Activated T-cell treated with anti-CD3 and anti-CD28 coated beads, Interleukin-2, amount 50 U/mL, for 72 hours (primary cell): ENCODE measurements around the gene MBD3L2. TPM values are rescaled to one million over a fixed set of nuclear protein-coding genes. Genes with fewer than 3 reads are reported as not detected.

Experiments
- ATAC-seq, 2 donors: fragments of 150-1000 bp; cut with Tn5 transposase; replicated peaks in 1 of 2; 2 replicates each; pipeline ENCODE4 v1.10.0; 2021; ENCODE audit warnings: moderate library complexity in 2 of 2, mild to moderate bottlenecking in 1 of 2
- DNase-seq, 2 donors: peaks; one replicate each; pipeline ENCODE4 v3.0.0; 2021 to 2022; ENCODE audit warnings: mixed read lengths in 1 of 2
- H3K27ac Mint-ChIP-seq: one replicate; pipeline ENCODE4 v1.8.0; 2022; ENCODE audit warnings: mild to moderate bottlenecking, moderate library complexity, mixed read lengths
- H3K27me3 Mint-ChIP-seq: one replicate; pipeline ENCODE4 v1.8.0; 2022; ENCODE audit warnings: low read depth, mixed read lengths
- H3K36me3 Mint-ChIP-seq, 2 donors: one replicate each; pipeline ENCODE4 v1.8.0; 2022; ENCODE audit warnings: mixed read lengths in 2 of 2, mild to moderate bottlenecking in 1 of 2; ENCODE audit not compliant: insufficient read depth in 2 of 2
- H3K4me1 Mint-ChIP-seq: one replicate; pipeline ENCODE4 v1.8.0; 2022; ENCODE audit warnings: low read depth, mixed read lengths
- H3K4me3 Mint-ChIP-seq, 2 donors: one replicate each; pipeline ENCODE4 v1.8.0; 2022; ENCODE audit warnings: mild to moderate bottlenecking in 2 of 2, mixed read lengths in 2 of 2, moderate library complexity in 2 of 2
- H3K9me3 Mint-ChIP-seq, 2 donors: one replicate each; pipeline ENCODE4 v1.8.0; 2022; ENCODE audit warnings: mixed read lengths in 2 of 2
- total RNA-seq, 2 donors: library from RNA; stranded (reverse); gene quantifications; one replicate each; pipeline ENCODE4 v1.2.3, GENCODE V29; 2022

MBD3L2 gene
- total RNA-seq, 2 donors from 2014 or later = not detected

GRCh38 chr19:7068599-7068998 is 19.5 kb downstream of the MBD3L2 start:
- peaks cover 7 to 17% of the 10 kb centered on the region in 2 donors for H3K36me3 Mint-ChIP-seq
- DNase-seq (no peak), ATAC-seq (no peak)

GRCh38 chr19:7069042-7069903 is 20.2 kb downstream of the MBD3L2 start, which contains the start of gene ZNF557:
Gene ZNF557, plus strand, starts transcription at chr19:7069703. Its CDS starts 5,372 bp downstream, at chr19:7075075.
- ATAC-seq (peak; percentile 96), DNase-seq (peak; percentile 99 to 100)
- Mint-ChIP-seq H3K27me3 (no peaks in the 10 kb centered on the region), H3K36me3 (peaks cover 9 to 23% of the 10 kb centered on the region in 2 donors), H3K27ac (peak within 1 kb of the TSS; percentile 61), H3K4me3 (peak within 1 kb of the TSS; percentile 97 to 98), H3K4me1 (peaks cover 23% of the 10 kb centered on the region), H3K9me3 (peaks cover 0 to 2% of the 10 kb centered on the region in 2 donors)

More at GRCh38 chr19:7068599-7068998, 19.5 kb downstream of the MBD3L2 start:
- Mint-ChIP-seq H3K27ac (peak overlapping the region; percentile 61), H3K4me3 (peak overlapping the region; percentile 97 to 98), H3K4me1 (peaks cover 23% of the 10 kb centered on the region), H3K27me3 (no peaks in the 10 kb centered on the region), H3K9me3 (peaks cover 0 to 2% of the 10 kb centered on the region in 2 donors)

- peaks cover 0 to 2% of the 10 kb centered on the region in 2 donors for H3K9me3 Mint-ChIP-seq
- DNase-seq = no peak
- peaks cover 12 to 26% of the 10 kb centered on the region in 2 donors for H3K36me3 Mint-ChIP-seq
- peaks cover 23% of the 10 kb centered on the region for H3K4me1 Mint-ChIP-seq
- ATAC-seq = peak in 1 of 2 donors; percentile 29
- H3K27me3 Mint-ChIP-seq = no peaks in the 10 kb centered on the region
- peak overlapping the region; percentile 97 to 98 for H3K4me3 Mint-ChIP-seq
- H3K27ac Mint-ChIP-seq = peak overlapping the region; percentile 61
Observed at GRCh38 chr19:7069904-7070226, 20.7 kb downstream of the MBD3L2 start.

GRCh38 chr19:7072541-7072940 is 23.4 kb downstream of the MBD3L2 start:
- no peak for DNase-seq
- H3K27ac Mint-ChIP-seq = no peak overlapping the region
- peaks cover 2 to 8% of the 10 kb centered on the region in 2 donors for H3K9me3 Mint-ChIP-seq
- H3K36me3 Mint-ChIP-seq = peaks cover 28 to 51% of the 10 kb centered on the region in 2 donors
- ATAC-seq = no peak
- no peaks in the 10 kb centered on the region for H3K27me3 Mint-ChIP-seq
- peak overlapping the region; percentile 1 to 27 for H3K4me3 Mint-ChIP-seq
- H3K4me1 Mint-ChIP-seq = peaks cover 23% of the 10 kb centered on the region

- Mint-ChIP-seq H3K4me3 (no peak overlapping the region), H3K27me3 (no peaks in the 10 kb centered on the region), H3K27ac (no peak overlapping the region), H3K4me1 (peaks cover 12% of the 10 kb centered on the region), H3K9me3 (peaks cover 9 to 15% of the 10 kb centered on the region in 2 donors), H3K36me3 (peaks cover 43 to 72% of the 10 kb centered on the region in 2 donors)
- ATAC-seq (no peak), DNase-seq (no peak)
Observed at GRCh38 chr19:7074705-7075282, 25.7 kb downstream of the MBD3L2 start.

GRCh38 chr19:7076151-7076550 is 27.0 kb downstream of the MBD3L2 start:
- H3K4me3 Mint-ChIP-seq = no peak overlapping the region
- peaks cover 10% of the 10 kb centered on the region for H3K4me1 Mint-ChIP-seq
- H3K27me3 Mint-ChIP-seq = no peaks in the 10 kb centered on the region
- peaks cover 54 to 82% of the 10 kb centered on the region in 2 donors for H3K36me3 Mint-ChIP-seq
- DNase-seq (no peak), ATAC-seq (no peak)
- peaks cover 9 to 21% of the 10 kb centered on the region in 2 donors for H3K9me3 Mint-ChIP-seq
- H3K27ac Mint-ChIP-seq = no peak overlapping the region

- Mint-ChIP-seq H3K36me3 (peaks cover 61 to 89% of the 10 kb centered on the region in 2 donors), H3K4me3 (no peak overlapping the region), H3K27ac (no peak overlapping the region), H3K9me3 (peaks cover 12 to 29% of the 10 kb centered on the region in 2 donors), H3K27me3 (no peaks in the 10 kb centered on the region), H3K4me1 (no peaks in the 10 kb centered on the region)
- ATAC-seq (no peak), DNase-seq (no peak)
Observed at GRCh38 chr19:7078008-7078407, 28.9 kb downstream of the MBD3L2 start.

- H3K27me3 Mint-ChIP-seq = no peaks in the 10 kb centered on the region
- no peaks in the 10 kb centered on the region for H3K4me1 Mint-ChIP-seq
- H3K9me3 Mint-ChIP-seq = peaks cover 15 to 35% of the 10 kb centered on the region in 2 donors
- no peak overlapping the region for H3K4me3 Mint-ChIP-seq
- no peak overlapping the region for H3K27ac Mint-ChIP-seq
- ATAC-seq (no peak), DNase-seq (no peak)
- peaks cover 53 to 88% of the 10 kb centered on the region in 2 donors for H3K36me3 Mint-ChIP-seq
Observed at GRCh38 chr19:7083076-7083956, 34.2 kb downstream of the MBD3L2 start.

- H3K4me1 Mint-ChIP-seq = peaks cover 10% of the 10 kb centered on the region
- H3K27me3 Mint-ChIP-seq = no peaks in the 10 kb centered on the region
- ATAC-seq (no peak), DNase-seq (no peak)
- no peak overlapping the region for H3K4me3 Mint-ChIP-seq
- peaks cover 14 to 20% of the 10 kb centered on the region in 2 donors for H3K9me3 Mint-ChIP-seq
- no peak overlapping the region for H3K27ac Mint-ChIP-seq
- H3K36me3 Mint-ChIP-seq = peaks cover 25 to 55% of the 10 kb centered on the region in 2 donors
Observed at GRCh38 chr19:7088999-7089398, 39.9 kb downstream of the MBD3L2 start.

- H3K4me1 Mint-ChIP-seq = peaks cover 26% of the 10 kb centered on the region
- ATAC-seq = no peak
- H3K36me3 Mint-ChIP-seq = peaks cover 19 to 28% of the 10 kb centered on the region in 2 donors
- H3K4me3 Mint-ChIP-seq = peak overlapping the region; percentile 95
- no peak for DNase-seq
- peaks cover 5% of the 10 kb centered on the region for H3K27me3 Mint-ChIP-seq
- peaks cover 14 to 20% of the 10 kb centered on the region in 2 donors for H3K9me3 Mint-ChIP-seq
- H3K27ac Mint-ChIP-seq = peak overlapping the region; percentile 96
Observed at GRCh38 chr19:7098096-7098495, 49.0 kb downstream of the MBD3L2 start.

- DNase-seq (peak; percentile 91 to 93), ATAC-seq (peak; percentile 90 to 91)
- Mint-ChIP-seq H3K27me3 (peaks cover 5% of the 10 kb centered on the region), H3K36me3 (peaks cover 19 to 24% of the 10 kb centered on the region in 2 donors), H3K4me1 (peaks cover 26% of the 10 kb centered on the region), H3K9me3 (peaks cover 14 to 20% of the 10 kb centered on the region in 2 donors), H3K27ac (peak overlapping the region; percentile 96), H3K4me3 (peak overlapping the region; percentile 95)
Observed at GRCh38 chr19:7098701-7099596, 49.8 kb downstream of the MBD3L2 start.

GRCh38 chr19:7099597-7099921 is 50.4 kb downstream of the MBD3L2 start:
- ATAC-seq (no peak), DNase-seq (no peak)
- Mint-ChIP-seq H3K27ac (peak overlapping the region; percentile 96), H3K4me1 (peaks cover 26% of the 10 kb centered on the region), H3K9me3 (peaks cover 14 to 20% of the 10 kb centered on the region in 2 donors), H3K27me3 (peaks cover 5% of the 10 kb centered on the region), H3K36me3 (peaks cover 19 to 22% of the 10 kb centered on the region in 2 donors), H3K4me3 (peak overlapping the region; percentile 95)
